Endothelial cell of umbilical vein (primary cell): ENCODE measurements around the gene KDM3A. TPM values are rescaled to one million over a fixed set of nuclear protein-coding genes. Genes with fewer than 3 reads are reported as not detected.

Experiments used
- BruUV-seq: library from RNA; stranded (reverse); fragments of 400-500 nt; replicated peaks from 2 replicates; lab custom pipeline; 2021; lab: Mats Ljungman, UMichigan
- CTCF ChIA-PET: fragments of 300-600, 350-600 bp; sonication (Branson Sonifier 250); formaldehyde crosslinking; loops from one replicate; lab custom pipeline; 2021; ENCODE audit warnings: antibody characterized with exemption, inconsistent platforms; lab: Charles Lee
- POLR2A ChIA-PET: fragments of 300-600, 350-600 bp; sonication (Branson Sonifier 250); formaldehyde crosslinking; loops from one replicate; lab custom pipeline; 2021; ENCODE audit warnings: antibody characterized with exemption, inconsistent platforms; lab: Charles Lee
- DNase-seq: peaks from one replicate; pipeline ENCODE4 v3.0.0-alpha.2; 2011; ENCODE audit warnings: low read depth, low spot score
- FAIRE-seq: peaks from 2 replicates; lab custom pipeline; 2011; peaks lifted over from hg19 to GRCh38; lab: Jason Lieb, UNC
- H2AFZ ChIP-seq: 2 replicates; pipeline ENCODE4 v1.6.0; 2012; ENCODE audit warnings: low read depth, low read length, control low read depth, inconsistent platforms
- H3K27ac ChIP-seq: 2 replicates; pipeline ENCODE4 v1.5.1; 2011; ENCODE audit warnings: low read depth, mild to moderate bottlenecking, control low read depth, low read length, moderate library complexity; ENCODE audit not compliant: insufficient read depth
- H3K27me3 ChIP-seq, 2 experiments: 2 replicates each; pipeline versions ENCODE4 v1.6.0 to v1.6.1; 2011; ENCODE audit warnings: low read length in 2 of 2, mixed read lengths in 1 of 2; ENCODE audit not compliant: control insufficient read depth in 2 of 2, insufficient read depth in 2 of 2
- H3K36me3 ChIP-seq, 2 experiments: 2 replicates in 1 of 2; 3 replicates in 1 of 2; pipeline ENCODE4 v1.5.1; 2011; ENCODE audit warnings: low read length in 2 of 2, mild to moderate bottlenecking in 1 of 2, moderate library complexity in 1 of 2; ENCODE audit not compliant: control insufficient read depth in 2 of 2, insufficient read depth in 2 of 2; ENCODE audit errors: extremely low read depth in 1 of 2
- H3K4me1 ChIP-seq: 3 replicates; pipeline ENCODE4 v1.5.1; 2011; ENCODE audit warnings: mild to moderate bottlenecking, low read length; ENCODE audit not compliant: control insufficient read depth, insufficient read depth; ENCODE audit errors: extremely low read depth
- H3K4me2 ChIP-seq: 2 replicates; pipeline ENCODE4 v1.6.1; 2011; ENCODE audit warnings: low read length, control low read depth, mixed read lengths; ENCODE audit not compliant: insufficient read depth
- H3K4me3 ChIP-seq, 3 experiments: fragments of 200-600 bp in 1 of 3; sonication (generic), shearing (Covaris generic) in 1 of 3; replicated peaks in 1 of 3; 2 replicates each; pipeline ENCODE4 v1.5.1; 2011 to 2016; ENCODE audit warnings: control low read depth in 3 of 3, low read length in 3 of 3, mild to moderate bottlenecking in 2 of 3, inconsistent platforms in 1 of 3, low read depth in 1 of 3, moderate library complexity in 1 of 3; ENCODE audit not compliant: insufficient read depth in 1 of 3
- H3K79me2 ChIP-seq: 2 replicates; pipeline ENCODE4 v1.6.0; 2012; ENCODE audit warnings: low read length, inconsistent platforms; ENCODE audit not compliant: control insufficient read depth, insufficient read depth
- H3K9ac ChIP-seq: replicated peaks from 2 replicates; pipeline ENCODE3; 2011; ENCODE audit warnings: low read length, control low read depth; ENCODE audit not compliant: insufficient read depth; ENCODE audit errors: extremely low read depth
- H3K9me1 ChIP-seq: replicated peaks from 3 replicates; pipeline ENCODE4 v1.6.0; 2011; ENCODE audit warnings: mild to moderate bottlenecking, low read length; ENCODE audit not compliant: control insufficient read depth, insufficient read depth; ENCODE audit errors: extremely low read depth
- H3K9me3 ChIP-seq: replicated peaks from 2 replicates; pipeline ENCODE4 v1.5.1; 2012; ENCODE audit warnings: low read length, inconsistent platforms; ENCODE audit not compliant: control insufficient read depth, insufficient read depth
- H4K20me1 ChIP-seq: replicated peaks from 2 replicates; pipeline ENCODE3; 2011; ENCODE audit warnings: mild to moderate bottlenecking, low read length; ENCODE audit not compliant: control insufficient read depth, insufficient read depth; ENCODE audit errors: extremely low read depth
- CTCF ChIP-seq, 2 donors: IDR thresholded peaks; 1 replicate in 1 of 2; 2 replicates in 1 of 2; pipeline ENCODE4 v1.5.1; 2011; ENCODE audit warnings: low read length in 2 of 2, mild to moderate bottlenecking in 2 of 2, moderate library complexity in 2 of 2, control low read depth in 1 of 2, inconsistent platforms in 1 of 2, low read depth in 1 of 2; ENCODE audit not compliant: insufficient read depth in 1 of 2; ENCODE audit errors: extremely low read depth in 1 of 2
- EZH2 ChIP-seq: IDR thresholded peaks from 2 replicates; pipeline ENCODE4 v1.6.1; 2012; ENCODE audit warnings: borderline replicate concordance, low read depth, mild to moderate bottlenecking, moderate library complexity, low read length, inconsistent platforms; ENCODE audit not compliant: severe bottlenecking
- FOS ChIP-seq: IDR thresholded peaks from 2 replicates; pipeline ENCODE4 v1.6.1; 2011; ENCODE audit warnings: mild to moderate bottlenecking, low read length, moderate library complexity, borderline replicate concordance; ENCODE audit not compliant: insufficient read depth
- GATA2 ChIP-seq: IDR thresholded peaks from 2 replicates; pipeline ENCODE4 v1.7.0; 2011; ENCODE audit warnings: low read depth, mild to moderate bottlenecking, moderate library complexity, mixed read lengths, low read length; ENCODE audit not compliant: insufficient read length, insufficient read depth
- JUN ChIP-seq: IDR thresholded peaks from 2 replicates; pipeline ENCODE4 v1.6.1; 2011; ENCODE audit warnings: borderline replicate concordance, low read depth; ENCODE audit not compliant: insufficient read length, insufficient read depth
- MYC ChIP-seq: IDR thresholded peaks from one replicate; pipeline ENCODE4 v1.6.1; 2011; ENCODE audit warnings: mild to moderate bottlenecking, low read depth, low read length
- POLR2A ChIP-seq: IDR thresholded peaks from 2 replicates; pipeline ENCODE4 v1.6.1; 2012; ENCODE audit warnings: low read depth, mild to moderate bottlenecking, control low read depth, low read length
- POLR2AphosphoS5 ChIP-seq: IDR thresholded peaks from 2 replicates; pipeline ENCODE4 v1.6.1; 2012; ENCODE audit warnings: low read depth, mild to moderate bottlenecking, control low read depth, low read length, moderate library complexity; ENCODE audit not compliant: insufficient read depth
- dilution Hi-C: fragments of 300-500 bp; cut with MboI; formaldehyde crosslinking; loops from one replicate; pipeline ENCODE4 v1.15.0; 2019; ENCODE audit warnings: low sequenced_read_pairs; ENCODE audit not compliant: extremely low pct_ligation_motif_present
- intact Hi-C: fragments of 100-400 bp; cut with micrococcal nuclease; formaldehyde crosslinking; loops from one replicate; pipeline ENCODE4 v1.10.0; 2022
- polyA plus RNA-seq, 4 experiments: library from polyadenylated mRNA; depleted of rRNA in 3 of 4; stranded (reverse) in 3 of 4; unstranded in 1 of 4; fragments of >200 nt; gene quantifications; 2 replicates each; pipeline versions ENCODE4 v1.2.1 to v1.2.3, GENCODE V29; 2011 to 2012; ENCODE audit warnings: missing spikeins in 1 of 4
- total RNA-seq: library from RNA; stranded (reverse); gene quantifications from 2 replicates; pipeline ENCODE4 v1.2.3, GENCODE V29; 2021
- TF ChIP-seq, protein P1 (sequence below): IDR thresholded peaks from 2 replicates; pipeline ENCODE4 v1.6.1; 2011; ENCODE audit not compliant: insufficient read depth, insufficient read length

KDM3A gene
- total and polyA plus RNA-seq, 2 donors (not counting 3 experiments of a cell fraction or from before 2014, with no cell fraction given) = 13.5 to 29.5 TPM

GRCh38 chr2:86445436-86445835 is 4.3 kb downstream of the KDM3A start:
- Histone ChIP-seq H3K4me3 (no peak overlapping the region), H3K4me2 (no peak overlapping the region), H3K9ac (no peak overlapping the region), H3K9me1 (no peaks in the 10 kb centered on the region), H3K9me3 (no peaks in the 10 kb centered on the region), H2AFZ (no peak overlapping the region), H3K79me2 (peaks cover 45% of the 10 kb centered on the region), H3K4me1 (peaks cover 8% of the 10 kb centered on the region), H4K20me1 (no peaks in the 10 kb centered on the region), H3K36me3 (no peaks in the 10 kb centered on the region), H3K27ac (no peak overlapping the region), H3K27me3 (no peaks in the 10 kb centered on the region)
- no peak for TF ChIP-seq JUN
- CTCF ChIA-PET = no interaction called here
- POLR2A ChIA-PET = no interaction called here
- DNase-seq (peak; percentile 8), FAIRE-seq (peak; percentile 52)
- dilution Hi-C loops (no loop called here), intact Hi-C loops (no loop called here)
- no TSS peak for BruUV-seq

DNA sequence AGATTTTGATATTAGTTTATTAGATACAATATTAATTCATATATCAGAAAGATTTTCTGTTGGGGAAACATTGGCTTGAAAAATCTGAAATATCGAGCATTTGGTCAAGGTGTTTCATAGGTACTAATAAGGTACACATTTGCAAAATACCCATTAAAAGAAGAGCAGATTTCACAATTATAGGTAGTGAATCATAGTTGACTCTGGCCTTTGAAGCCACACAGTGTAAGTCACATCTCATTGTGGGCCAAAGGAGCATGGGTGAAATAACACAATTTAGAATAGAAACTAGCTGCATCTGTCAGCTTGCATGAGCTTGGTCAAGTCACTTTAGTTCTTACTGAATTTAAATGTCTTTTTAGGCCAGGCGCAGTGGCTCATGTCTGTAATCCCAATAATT is 4.9 kb downstream of the KDM3A start:
- no peak overlapping the region for H3K9ac ChIP-seq
- no peak overlapping the region for H3K27ac ChIP-seq
- H4K20me1 ChIP-seq = no peaks in the 10 kb centered on the region
- ChIA-PET POLR2A (no interaction called here), CTCF (no interaction called here)
- H3K27me3 ChIP-seq = no peaks in the 10 kb centered on the region
- peaks cover 0 to 3% of the 10 kb centered on the region in 2 experiments for H3K36me3 ChIP-seq
- H3K4me3 ChIP-seq = no peak overlapping the region
- dilution Hi-C loops = no loop called here
- H3K9me3 ChIP-seq = no peaks in the 10 kb centered on the region
- no peak overlapping the region for H3K4me2 ChIP-seq
- DNase-seq = no peak
- no peaks in the 10 kb centered on the region for H3K9me1 ChIP-seq
- H2AFZ ChIP-seq = no peak overlapping the region
- BruUV-seq = no TSS peak
- peak; percentile 33 for FAIRE-seq
- peaks cover 45% of the 10 kb centered on the region for H3K79me2 ChIP-seq
- TF ChIP-seq FOS = no peak
- no peak for TF ChIP-seq POLR2AphosphoS5
- TF ChIP-seq JUN = no peak
- TF ChIP-seq, protein P1, sequence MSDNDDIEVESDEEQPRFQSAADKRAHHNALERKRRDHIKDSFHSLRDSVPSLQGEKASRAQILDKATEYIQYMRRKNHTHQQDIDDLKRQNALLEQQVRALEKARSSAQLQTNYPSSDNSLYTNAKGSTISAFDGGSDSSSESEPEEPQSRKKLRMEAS = no peak
- no peak for TF ChIP-seq CTCF (IDR thresholded peaks at IDR 0.05; ENCODE audit: extremely low read depth in 1 of 2, insufficient read depth in 1 of 2, low read depth in 1 of 2, low read length in 2 of 2)
- TF ChIP-seq MYC = no peak
- TF ChIP-seq GATA2 = no peak
- TF ChIP-seq POLR2A = no peak
- TF ChIP-seq EZH2 = no peak
- peaks cover 8% of the 10 kb centered on the region for H3K4me1 ChIP-seq
- intact Hi-C loops = no loop called here
